DMS79 treated with DMSO at 0.1 percent for 48 hours (cell line): ENCODE results near the gene HMCN1.

Experiments
- DNase-seq: peaks from one replicate; lab custom pipeline; 2025; lab: John Stamatoyannopoulos, UW

The HMCN1 gene

DNA sequence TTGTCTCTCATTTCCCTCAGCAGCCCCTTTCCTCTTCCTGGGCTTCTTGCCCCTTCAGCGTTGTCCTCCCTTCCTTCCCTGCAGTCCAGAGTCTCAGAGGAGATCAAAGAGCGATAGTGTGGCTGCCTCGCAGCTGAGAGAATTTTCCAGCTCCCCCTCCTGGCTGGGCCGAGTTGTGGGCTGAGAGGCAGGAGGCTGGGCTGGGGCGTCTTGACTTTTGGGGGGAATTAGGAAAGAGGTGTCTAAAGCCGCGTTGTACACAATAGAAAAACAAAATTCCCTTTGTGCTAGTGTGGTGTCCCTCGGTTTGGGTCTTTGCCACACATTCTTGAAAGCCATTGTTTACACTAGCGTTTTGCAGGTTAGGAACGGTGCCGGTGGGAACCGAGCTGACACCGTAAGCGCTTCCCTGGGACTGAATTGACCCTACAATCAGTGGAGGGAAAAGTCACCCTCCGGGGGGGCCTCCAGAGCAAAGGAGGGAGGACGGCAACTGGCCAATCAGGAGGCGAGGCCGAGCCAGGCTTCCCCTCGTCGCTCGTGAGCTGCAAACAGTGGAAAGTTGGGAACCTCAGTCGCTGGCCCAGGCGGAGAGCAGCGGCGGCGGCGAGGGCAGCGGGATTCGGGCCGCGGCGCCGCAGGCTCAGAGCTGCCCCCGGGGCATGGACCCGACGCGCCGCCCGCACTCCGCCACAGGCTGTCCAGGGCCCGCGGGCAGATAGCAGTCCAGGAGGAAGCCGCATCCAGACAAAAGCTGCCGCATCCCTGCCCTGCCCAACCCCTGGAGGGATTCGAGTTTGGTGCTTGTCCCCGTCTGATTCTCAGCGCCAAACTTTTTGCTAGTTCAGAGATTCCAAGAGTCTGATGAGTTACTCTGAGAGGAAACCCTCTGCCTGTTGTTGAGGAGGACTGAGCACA lies at the start of gene HMCN1:
TSS of gene HMCN1 (plus strand) at position 574 of the 918 bp plus-strand sequence. CDS start 389 bp downstream, outside the sequence.
- peak; percentile 36 for DNase-seq

DNA sequence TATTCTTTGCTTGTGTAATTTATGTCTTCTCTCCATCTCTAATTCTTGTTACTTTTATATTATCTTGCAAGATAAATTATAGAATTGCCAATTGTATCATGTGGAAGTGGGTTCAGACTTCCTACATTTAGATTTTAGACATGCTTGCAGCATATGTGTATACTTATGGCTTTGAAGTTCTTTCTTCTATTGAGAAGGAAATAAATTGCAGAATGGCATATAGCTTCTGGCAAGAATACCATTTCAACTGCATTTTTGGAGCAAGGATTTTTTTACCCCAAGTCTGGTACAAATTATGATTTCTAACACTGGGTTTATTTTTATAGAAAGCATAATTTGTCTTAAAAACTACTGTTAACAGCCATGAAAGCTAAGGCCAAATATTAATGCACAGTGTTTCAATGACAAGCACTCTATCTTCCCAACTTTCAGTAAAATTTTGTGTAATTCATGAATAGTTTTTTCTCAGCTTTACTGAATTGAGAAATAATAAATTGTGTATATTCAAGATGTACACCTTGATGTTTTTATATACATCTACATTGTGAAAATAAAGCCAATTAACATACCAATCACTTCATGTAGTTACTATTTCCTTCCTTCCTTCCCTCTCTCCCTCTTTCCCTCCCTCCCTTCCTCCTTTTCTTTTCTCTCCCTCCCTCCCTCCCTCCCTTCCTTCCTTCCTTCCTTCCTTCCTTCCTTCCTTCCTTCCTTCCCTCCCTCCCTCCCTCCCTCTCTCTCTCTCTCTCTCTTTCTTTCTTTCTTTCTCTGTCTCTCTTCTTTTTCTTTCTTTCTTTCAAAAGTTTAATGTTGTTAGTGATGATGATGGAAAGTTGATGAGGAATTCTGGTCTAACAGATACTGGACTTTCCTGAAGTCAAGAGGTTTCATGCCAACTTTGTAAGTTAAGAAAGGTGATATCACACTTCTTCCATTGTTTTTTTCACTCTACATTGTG lies 47.1 kb upstream of the HMCN1 start:
- DNase-seq: no peak

DNA sequence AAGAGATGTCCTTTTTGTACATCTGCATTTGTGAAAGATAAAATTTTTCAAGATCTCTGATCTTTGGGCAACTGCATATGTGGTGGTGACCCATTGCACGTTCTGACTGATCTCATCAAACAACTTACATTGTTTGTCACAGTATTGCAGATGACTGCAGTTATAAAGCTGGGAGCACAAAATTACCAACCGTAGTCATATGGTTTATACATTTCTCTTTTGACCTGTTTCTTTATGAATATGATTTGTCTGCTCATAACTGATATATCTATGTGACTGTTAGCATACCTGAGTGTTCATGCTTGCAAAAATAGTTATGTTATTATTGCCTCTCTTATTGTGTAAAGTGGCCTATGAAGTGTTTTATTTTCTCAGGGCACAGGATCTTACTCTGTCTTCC lies 43.7 kb upstream of the HMCN1 start:
- no peak for DNase-seq

DNA sequence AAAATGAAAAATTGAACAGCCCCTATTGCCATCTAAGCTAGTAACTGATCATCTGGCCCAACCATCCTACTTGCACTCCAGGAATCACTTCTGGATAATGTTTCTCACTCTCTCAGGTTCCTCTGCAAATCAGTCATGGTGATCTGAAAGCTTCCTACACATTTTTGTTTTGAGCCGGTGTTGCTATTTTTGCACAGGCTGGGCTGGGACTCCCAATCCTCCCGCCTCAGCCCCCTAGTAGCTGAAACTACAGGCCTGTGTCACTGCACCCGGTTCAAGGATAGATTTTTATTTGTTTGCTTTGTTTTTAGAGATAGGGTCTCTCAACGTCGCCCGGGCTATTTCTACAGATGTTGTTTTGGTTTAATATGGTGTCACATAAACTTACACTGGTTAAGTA lies 40.5 kb upstream of the HMCN1 start:
- no peak for DNase-seq

DNA sequence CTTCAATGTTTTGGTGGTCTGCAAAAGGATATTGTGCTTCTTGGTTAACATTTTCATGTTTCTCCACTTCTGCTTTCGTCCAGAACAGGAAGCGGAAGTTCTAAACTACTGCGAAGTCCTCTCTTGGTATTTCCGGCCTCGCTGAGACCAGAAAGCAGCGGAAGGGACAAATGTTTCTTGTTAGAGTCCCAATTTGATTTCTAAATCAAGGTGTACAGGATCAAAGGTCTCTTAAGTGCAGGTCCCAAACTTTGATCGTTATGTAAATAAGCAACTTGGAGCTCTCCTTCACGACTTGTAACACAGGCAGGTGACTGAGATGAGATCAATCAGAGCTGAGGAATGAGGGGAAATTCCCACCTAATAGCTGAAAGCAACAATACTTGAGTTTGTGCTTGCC lies 40.1 kb upstream of the HMCN1 start:
- no peak for DNase-seq

DNA sequence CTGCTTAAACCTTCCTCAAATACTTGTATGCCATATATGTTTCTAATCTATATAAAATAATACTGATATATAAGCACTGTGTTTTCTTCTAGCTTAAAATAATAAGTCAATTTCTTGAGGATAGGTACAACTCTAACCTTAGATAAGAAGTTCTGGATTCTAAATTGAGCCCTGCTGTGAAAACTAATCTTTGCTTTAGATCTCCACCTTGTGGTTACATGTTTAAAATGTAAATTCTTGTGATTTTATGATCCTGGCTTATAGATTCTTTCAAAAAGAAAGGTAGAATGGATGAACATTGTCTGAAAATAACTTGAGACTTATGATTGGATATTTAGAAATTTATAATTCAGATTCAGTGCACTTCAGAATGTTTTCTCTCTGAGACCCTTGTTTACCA lies 38.9 kb upstream of the HMCN1 start:
- no peak for DNase-seq

DNA sequence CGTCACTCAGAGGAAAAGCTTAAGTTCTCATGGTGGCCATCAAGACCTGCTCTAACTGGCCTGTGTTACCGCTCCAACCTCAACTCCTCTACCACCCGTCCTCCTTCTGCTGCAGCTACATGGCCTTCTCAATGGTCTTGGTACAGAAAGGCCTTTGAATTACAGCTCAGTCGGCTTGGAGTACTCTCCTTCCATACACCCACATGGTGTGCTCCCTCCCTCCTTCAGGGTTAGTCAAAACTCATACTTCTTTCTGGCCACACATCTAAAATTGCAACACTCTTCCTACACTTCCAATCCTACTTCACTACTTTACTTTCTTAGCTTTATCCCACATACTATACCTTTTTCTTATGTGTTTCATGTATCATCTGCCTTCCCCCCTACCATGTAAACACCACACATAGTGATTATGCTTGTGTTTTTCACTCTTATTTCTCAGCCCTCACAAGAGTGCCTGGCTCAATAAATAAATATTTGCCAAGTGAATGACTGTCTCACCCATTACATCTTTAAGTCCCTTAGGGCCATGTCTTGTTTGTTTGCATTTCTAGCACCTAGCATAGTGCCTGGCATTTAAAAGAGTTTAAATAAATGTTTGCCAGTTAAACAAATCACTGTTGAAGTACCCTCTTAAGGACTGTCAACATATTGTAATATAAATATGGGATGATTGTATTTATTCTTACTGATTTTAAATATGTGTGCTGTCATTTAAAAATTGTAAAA lies 37.6 kb upstream of the HMCN1 start:
- DNase-seq: no peak

DNA sequence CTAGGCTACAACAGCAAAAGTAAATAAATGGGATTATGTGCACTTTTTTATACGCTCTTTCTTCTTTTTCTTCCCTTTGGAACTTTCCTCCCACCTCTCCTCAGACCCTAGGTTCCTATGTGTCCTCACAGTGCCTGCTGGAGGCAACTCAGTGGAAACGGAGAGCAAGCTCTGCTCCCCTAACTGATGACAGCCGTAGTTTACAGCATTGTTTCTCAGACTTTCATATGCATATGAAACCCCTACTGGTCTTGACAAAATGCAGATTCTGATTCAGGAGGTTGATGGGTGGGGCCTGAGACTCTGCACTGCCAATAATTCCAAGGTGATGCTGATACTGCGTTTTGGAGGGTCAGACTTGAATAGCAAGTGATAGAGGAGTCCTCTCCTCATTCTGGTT lies 34.3 kb upstream of the HMCN1 start:
- no peak for DNase-seq

- no peak for DNase-seq
These were observed 32.5 kb upstream of the HMCN1 start for GRCh38 chr1:185701650-185702049.

GRCh38 chr1:185704181-185704580 lies 30.0 kb upstream of the HMCN1 start:
- DNase-seq: no peak

DNA sequence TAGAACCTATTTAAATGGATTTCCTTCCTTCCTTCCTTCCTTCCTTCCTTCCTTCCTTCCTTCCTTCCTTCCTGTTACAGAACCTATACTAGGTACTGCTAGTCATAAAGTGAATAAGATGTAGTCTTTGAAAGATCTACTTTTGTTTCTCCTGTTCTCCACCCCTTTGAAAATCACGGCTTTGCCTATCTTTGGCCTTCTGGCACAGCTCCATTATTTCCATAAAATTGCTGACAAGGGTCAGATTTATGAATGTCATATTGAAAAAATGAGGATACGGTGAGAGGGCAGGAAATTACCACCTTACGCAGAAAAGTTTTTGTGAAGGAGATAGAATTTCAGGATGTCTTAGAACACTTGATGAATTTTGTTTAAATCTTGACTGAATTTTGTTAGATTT lies 18.1 kb upstream of the HMCN1 start:
- DNase-seq: no peak

- no peak for DNase-seq
These were observed 15.2 kb upstream of the HMCN1 start for GRCh38 chr1:185719021-185719420.

- no peak for DNase-seq
These were observed 13.4 kb upstream of the HMCN1 start for GRCh38 chr1:185720633-185721272.

GRCh38 chr1:185721553-185721952 lies 12.6 kb upstream of the HMCN1 start:
- DNase-seq: no peak

GRCh38 chr1:185722098-185722497 lies 12.1 kb upstream of the HMCN1 start:
- DNase-seq: no peak

GRCh38 chr1:185727726-185728125 lies 6.5 kb upstream of the HMCN1 start:
- DNase-seq: no peak

- no peak for DNase-seq
These were observed 2.7 kb upstream of the HMCN1 start for GRCh38 chr1:185731446-185731845.

GRCh38 chr1:185732951-185733350 lies 1.2 kb upstream of the HMCN1 start:
- DNase-seq: no peak

GRCh38 chr1:185734929-185735700 lies 924 bp downstream of the HMCN1 start:
- no peak for DNase-seq

- DNase-seq: no peak
These were observed 1.5 kb downstream of the HMCN1 start for GRCh38 chr1:185735701-185736064.

DNA sequence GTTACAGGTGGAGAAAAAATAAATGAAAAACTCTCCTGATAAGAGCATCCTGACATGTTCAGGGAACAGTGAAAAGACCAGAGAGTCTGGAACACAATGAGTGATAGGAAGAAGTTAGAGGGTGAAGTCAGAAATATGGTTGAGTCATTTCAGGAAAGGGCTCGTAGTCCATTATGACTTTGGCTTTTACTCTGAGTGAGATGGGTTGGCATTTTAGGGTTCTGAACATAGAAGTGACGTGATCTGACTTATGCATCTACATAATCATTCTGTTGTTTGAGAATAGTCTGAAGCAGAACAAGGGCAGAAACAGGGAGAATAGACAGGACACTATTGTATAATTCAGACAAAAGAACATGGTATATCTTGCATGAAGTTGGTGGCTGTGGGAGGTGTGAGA lies 5.8 kb downstream of the HMCN1 start:
- DNase-seq: no peak
